HepG2 (cell line): ENCODE measurements around the gene NUDT3. TPM values are rescaled to one million over a fixed set of nuclear protein-coding genes. Genes with fewer than 3 reads are reported as not detected.

Experiments used
- ARID2 ChIP-seq: sonication (generic); formaldehyde crosslinking; IDR thresholded peaks from 2 replicates; pipeline ENCODE4 v1.8.1; 2022; ENCODE audit warnings: mild to moderate bottlenecking, missing genetic modification reagents, borderline replicate concordance
- ARNT2 ChIP-seq: sonication (generic); formaldehyde crosslinking; IDR thresholded peaks from 2 replicates; pipeline ENCODE4 v1.8.0; 2022; ENCODE audit warnings: mild to moderate bottlenecking, low read depth, missing genetic modification reagents, moderate library complexity
- CEBPB ChIP-seq: IDR thresholded peaks from 2 replicates; pipeline ENCODE4 v1.6.1; 2011; ENCODE audit warnings: low read depth, low read length, improper control_type of control experiment, borderline replicate concordance
- CREM ChIP-seq, 2 experiments: sonication (generic) in 1 of 2; formaldehyde crosslinking in 1 of 2; IDR thresholded peaks; 2 replicates each; pipeline versions ENCODE4 v1.4.0 to v1.6.1; 2016 to 2020; ENCODE audit warnings: antibody characterized with exemption in 1 of 2, mild to moderate bottlenecking in 1 of 2, missing genetic modification reagents in 1 of 2
- FOXC1 ChIP-seq: sonication (generic); formaldehyde crosslinking; IDR thresholded peaks from 2 replicates; pipeline ENCODE4 v1.8.0; 2022; ENCODE audit warnings: mild to moderate bottlenecking, missing genetic modification reagents, borderline replicate concordance
- FOXM1 ChIP-seq: sonication (generic); formaldehyde crosslinking; IDR thresholded peaks from 2 replicates; pipeline ENCODE4 v1.5.0; 2020; ENCODE audit warnings: missing genetic modification reagents
- IRF2 ChIP-seq: IDR thresholded peaks from 2 replicates; pipeline ENCODE4 v1.6.1; 2018; ENCODE audit warnings: missing genetic modification reagents, missing compliant biosample characterization
- MNT ChIP-seq: fragments of 450-650 bp; IDR thresholded peaks from 2 replicates; pipeline ENCODE4 v1.6.1; 2016
- NCOR1 ChIP-seq: fragments of 200-600 bp; sonication (generic); IDR thresholded peaks from 2 replicates; pipeline ENCODE4 v1.7.0; 2017; ENCODE audit warnings: antibody characterized with exemption, low read length, borderline replicate concordance
- ZNF101 ChIP-seq: sonication (generic); formaldehyde crosslinking; IDR thresholded peaks from 2 replicates; pipeline ENCODE4 v1.4.0; 2020; ENCODE audit warnings: mild to moderate bottlenecking, low read depth, missing genetic modification reagents, borderline replicate concordance
- ZNF441 ChIP-seq: sonication (generic); formaldehyde crosslinking; IDR thresholded peaks from 2 replicates; pipeline ENCODE4 v1.7.0; 2021; ENCODE audit warnings: missing genetic modification reagents, borderline replicate concordance
- ZNF550 ChIP-seq: sonication (generic); formaldehyde crosslinking; IDR thresholded peaks from 2 replicates; pipeline ENCODE4 v1.4.0; 2020; ENCODE audit warnings: mild to moderate bottlenecking, missing genetic modification reagents, borderline replicate concordance
- ZNF7 ChIP-seq: IDR thresholded peaks from 2 replicates; pipeline ENCODE4 v1.6.1; 2016; ENCODE audit warnings: missing biosample characterization, missing genetic modification reagents
- ZNF788 ChIP-seq: sonication (generic); formaldehyde crosslinking; IDR thresholded peaks from 2 replicates; pipeline ENCODE4 v1.5.0; 2020; ENCODE audit warnings: mild to moderate bottlenecking, missing genetic modification reagents, borderline replicate concordance
- ZNF891 ChIP-seq: sonication (generic); formaldehyde crosslinking; IDR thresholded peaks from 2 replicates; pipeline ENCODE4 v1.5.0; 2020; ENCODE audit warnings: mild to moderate bottlenecking, missing genetic modification reagents
- ZSCAN30 ChIP-seq: sonication (generic); formaldehyde crosslinking; IDR thresholded peaks from 2 replicates; pipeline ENCODE4 v1.5.0; 2020; ENCODE audit warnings: mild to moderate bottlenecking, missing genetic modification reagents
- polyA plus RNA-seq, 8 experiments: library from polyadenylated mRNA; depleted of rRNA in 3 of 8; stranded (reverse) in 7 of 8; unstranded in 1 of 8; fragments of >200 nt; fragmentation: Illumina TruSeq in 4 of 8; extraction: Trizol in 4 of 8; gene quantifications; 2 replicates each; pipeline versions ENCODE4 v1.2.1 to v1.2.3, GENCODE V29; 2011 to 2016; ENCODE audit warnings: low read depth in 4 of 8, missing spikeins in 1 of 8, mixed read lengths in 1 of 8; ENCODE audit not compliant: insufficient read depth in 1 of 8
- total RNA-seq, 5 experiments: library from RNA; depleted of rRNA; stranded (reverse); fragments of >200 nt; fragmentation: Illumina TruSeq; extraction: Trizol; gene quantifications; 2 replicates each; pipeline ENCODE4 v1.2.3, GENCODE V29; 2016; ENCODE audit warnings: low read depth in 1 of 5
- TF ChIP-seq, protein P1 (sequence below): sonication (generic); formaldehyde crosslinking; IDR thresholded peaks from 2 replicates; pipeline ENCODE4 v1.4.0; 2020; ENCODE audit warnings: mild to moderate bottlenecking, missing genetic modification reagents
- TF ChIP-seq, protein P2 (sequence below): sonication (generic); formaldehyde crosslinking; IDR thresholded peaks from 2 replicates; pipeline ENCODE4 v1.5.0; 2020; ENCODE audit warnings: missing genetic modification reagents

The NUDT3 gene
- total and polyA plus RNA-seq, 2 of the 13 experiments (the other 11 are each of a cell fraction or from before 2014, with no cell fraction given): 20.2 to 20.6 TPM

DNA sequence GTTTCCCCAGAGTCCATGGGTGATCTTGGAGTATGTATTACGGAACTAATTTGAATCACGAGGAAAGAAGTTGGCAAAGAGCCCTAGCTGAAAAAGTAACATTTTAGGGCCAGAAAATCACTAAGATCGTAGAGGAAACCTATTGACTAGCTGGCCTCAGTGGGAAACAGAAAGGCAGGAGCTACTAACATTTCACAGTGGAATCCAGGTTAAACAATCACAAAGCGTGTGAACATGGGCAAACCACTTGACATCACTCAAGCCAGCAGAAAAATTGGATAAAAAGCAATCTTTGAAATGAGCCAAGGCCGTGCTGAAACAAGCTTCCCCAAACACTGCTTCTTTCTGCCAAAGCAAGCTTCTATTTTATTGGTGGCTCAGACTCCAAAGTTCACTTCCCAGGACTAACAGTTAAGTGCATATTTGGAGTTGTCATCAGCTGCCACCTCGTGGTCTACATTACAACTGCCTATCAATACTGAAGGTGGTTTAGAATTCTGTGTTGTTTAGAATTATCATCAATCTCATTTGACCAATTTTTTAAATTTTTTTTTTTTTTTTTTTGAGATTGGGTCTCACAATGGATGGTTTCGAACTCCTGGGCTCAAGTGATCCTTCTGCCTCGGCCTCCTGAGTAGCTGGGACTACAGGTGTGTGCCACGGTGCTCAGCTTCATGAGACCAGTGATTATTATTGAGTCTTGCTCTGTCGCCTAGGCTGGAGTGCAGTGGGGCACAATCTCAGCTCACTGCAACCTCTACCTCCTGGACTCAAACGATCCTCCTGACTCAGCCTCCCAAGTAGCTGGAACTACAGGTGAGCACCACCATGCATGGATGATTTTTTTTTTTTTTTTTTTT, 22.8 kb upstream of the NUDT3 start (continued):
- TF ChIP-seq MNT: no peak
- TF ChIP-seq FOXM1 (CRISPR knock-in tag): no peak
- TF ChIP-seq, protein P1, sequence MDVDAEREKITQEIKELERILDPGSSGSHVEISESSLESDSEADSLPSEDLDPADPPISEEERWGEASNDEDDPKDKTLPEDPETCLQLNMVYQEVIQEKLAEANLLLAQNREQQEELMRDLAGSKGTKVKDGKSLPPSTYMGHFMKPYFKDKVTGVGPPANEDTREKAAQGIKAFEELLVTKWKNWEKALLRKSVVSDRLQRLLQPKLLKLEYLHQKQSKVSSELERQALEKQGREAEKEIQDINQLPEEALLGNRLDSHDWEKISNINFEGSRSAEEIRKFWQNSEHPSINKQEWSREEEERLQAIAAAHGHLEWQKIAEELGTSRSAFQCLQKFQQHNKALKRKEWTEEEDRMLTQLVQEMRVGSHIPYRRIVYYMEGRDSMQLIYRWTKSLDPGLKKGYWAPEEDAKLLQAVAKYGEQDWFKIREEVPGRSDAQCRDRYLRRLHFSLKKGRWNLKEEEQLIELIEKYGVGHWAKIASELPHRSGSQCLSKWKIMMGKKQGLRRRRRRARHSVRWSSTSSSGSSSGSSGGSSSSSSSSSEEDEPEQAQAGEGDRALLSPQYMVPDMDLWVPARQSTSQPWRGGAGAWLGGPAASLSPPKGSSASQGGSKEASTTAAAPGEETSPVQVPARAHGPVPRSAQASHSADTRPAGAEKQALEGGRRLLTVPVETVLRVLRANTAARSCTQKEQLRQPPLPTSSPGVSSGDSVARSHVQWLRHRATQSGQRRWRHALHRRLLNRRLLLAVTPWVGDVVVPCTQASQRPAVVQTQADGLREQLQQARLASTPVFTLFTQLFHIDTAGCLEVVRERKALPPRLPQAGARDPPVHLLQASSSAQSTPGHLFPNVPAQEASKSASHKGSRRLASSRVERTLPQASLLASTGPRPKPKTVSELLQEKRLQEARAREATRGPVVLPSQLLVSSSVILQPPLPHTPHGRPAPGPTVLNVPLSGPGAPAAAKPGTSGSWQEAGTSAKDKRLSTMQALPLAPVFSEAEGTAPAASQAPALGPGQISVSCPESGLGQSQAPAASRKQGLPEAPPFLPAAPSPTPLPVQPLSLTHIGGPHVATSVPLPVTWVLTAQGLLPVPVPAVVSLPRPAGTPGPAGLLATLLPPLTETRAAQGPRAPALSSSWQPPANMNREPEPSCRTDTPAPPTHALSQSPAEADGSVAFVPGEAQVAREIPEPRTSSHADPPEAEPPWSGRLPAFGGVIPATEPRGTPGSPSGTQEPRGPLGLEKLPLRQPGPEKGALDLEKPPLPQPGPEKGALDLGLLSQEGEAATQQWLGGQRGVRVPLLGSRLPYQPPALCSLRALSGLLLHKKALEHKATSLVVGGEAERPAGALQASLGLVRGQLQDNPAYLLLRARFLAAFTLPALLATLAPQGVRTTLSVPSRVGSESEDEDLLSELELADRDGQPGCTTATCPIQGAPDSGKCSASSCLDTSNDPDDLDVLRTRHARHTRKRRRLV (CRISPR knock-in tag): 0 out of 2 replicates have a peak, but pooled peaks have one; percentile 24
- TF ChIP-seq CREM (IDR thresholded peaks at IDR 0.05): peak; percentile 49; the same call in 1 of the 2 replicates
- no peak for TF ChIP-seq CREM (CRISPR knock-in tag; IDR thresholded peaks at IDR 0.05)
- TF ChIP-seq ZNF891 (CRISPR knock-in tag): no peak
- TF ChIP-seq ZNF788 (CRISPR knock-in tag): peak; percentile 58; the same call in 1 of the 2 replicates
- peak; percentile 88 for TF ChIP-seq ARID2 (CRISPR knock-in tag)
- no peak for TF ChIP-seq ZSCAN30 (CRISPR knock-in tag)
- TF ChIP-seq ZNF441 (CRISPR knock-in tag): no peak
- TF ChIP-seq IRF2: peak; percentile 74
- TF ChIP-seq ARNT2 (CRISPR knock-in tag): no peak
- no peak for TF ChIP-seq ZNF7
- TF ChIP-seq FOXC1 (CRISPR knock-in tag): no peak; the same call in 1 of the 2 replicates
- TF ChIP-seq, protein P2, sequence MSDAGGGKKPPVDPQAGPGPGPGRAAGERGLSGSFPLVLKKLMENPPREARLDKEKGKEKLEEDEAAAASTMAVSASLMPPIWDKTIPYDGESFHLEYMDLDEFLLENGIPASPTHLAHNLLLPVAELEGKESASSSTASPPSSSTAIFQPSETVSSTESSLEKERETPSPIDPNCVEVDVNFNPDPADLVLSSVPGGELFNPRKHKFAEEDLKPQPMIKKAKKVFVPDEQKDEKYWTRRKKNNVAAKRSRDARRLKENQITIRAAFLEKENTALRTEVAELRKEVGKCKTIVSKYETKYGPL (CRISPR knock-in tag): no peak
- no peak for TF ChIP-seq ZNF101
- peak; percentile 83 for TF ChIP-seq NCOR1
- no peak for TF ChIP-seq CEBPB
- TF ChIP-seq ZNF550 (CRISPR knock-in tag): no peak
